ENCODE data around the gene SERHL2.
"Not testable (repeated sequence)": the region's sequence is repeated elsewhere in the genome, so short reads cannot be mapped to it uniquely, and the experiment has no call there.

SERHL2 gene

GRCh38 chr22:42601879-42602465, 48.2 kb downstream of the SERHL2 start:
- no peak overlapping the region for H3K4me3 ChIP-seq (ENCODE audit: low read depth, low read length)
- DNase-seq (ENCODE audit: low read depth): no peak
- no peak for TF ChIP-seq CTCF (conservative IDR thresholded peaks at IDR 0.05; ENCODE audit: low read depth, low read length)

- no peak overlapping the region for H3K4me3 ChIP-seq (ENCODE audit: low read depth, low read length)
- DNase-seq (ENCODE audit: low read depth): no peak
- no peak for TF ChIP-seq CTCF (conservative IDR thresholded peaks at IDR 0.05; ENCODE audit: low read depth, low read length)
Observed at GRCh38 chr22:42602470-42602869, 48.7 kb downstream of the SERHL2 start.

GRCh38 chr22:42603427-42603826, 49.7 kb downstream of the SERHL2 start:
- TF ChIP-seq CTCF (conservative IDR thresholded peaks at IDR 0.05; ENCODE audit: low read depth, low read length): no peak
- H3K4me3 ChIP-seq (ENCODE audit: low read depth, low read length): no peak overlapping the region
- DNase-seq (ENCODE audit: low read depth): no peak

- peak; percentile 59 for DNase-seq (ENCODE audit: low read depth)
- TF ChIP-seq CTCF (conservative IDR thresholded peaks at IDR 0.05; ENCODE audit: low read depth, low read length): no peak
- H3K4me3 ChIP-seq (ENCODE audit: low read depth, low read length): no peak overlapping the region
Observed at GRCh38 chr22:42604403-42604802, 50.6 kb downstream of the SERHL2 start.

GRCh38 chr22:42607641-42608040, 53.9 kb downstream of the SERHL2 start:
- H3K4me3 ChIP-seq (ENCODE audit: low read depth, low read length); DNase-seq (ENCODE audit: low read depth): not testable (repeated sequence)

- peak overlapping the region; percentile 26 for H3K4me3 ChIP-seq (ENCODE audit: low read depth, low read length)
- no peak for TF ChIP-seq CTCF (conservative IDR thresholded peaks at IDR 0.05; ENCODE audit: low read depth, low read length)
- DNase-seq (ENCODE audit: low read depth): no peak
Observed at GRCh38 chr22:42608136-42608822, 54.5 kb downstream of the SERHL2 start.

GRCh38 chr22:42608823-42609361, 55.1 kb downstream of the SERHL2 start:
- no peak for TF ChIP-seq CTCF (conservative IDR thresholded peaks at IDR 0.05; ENCODE audit: low read depth, low read length)
- H3K4me3 ChIP-seq (ENCODE audit: low read depth, low read length): peak overlapping the region; percentile 40
- DNase-seq (ENCODE audit: low read depth): peak; percentile 85

Data from choroid plexus epithelial cell (primary cell).